HG03135 (cell line): ENCODE data around the gene NT5M.
"Not testable (repeated sequence)": the region's sequence is repeated elsewhere in the genome, so short reads cannot be mapped to it uniquely, and the experiment has no call there.

Source experiments
- ATAC-seq: cut with Tn5 transposase; IDR thresholded peaks from one replicate; pipeline ENCODE4 v1.9.1; 2021; ENCODE audit warnings: mild to moderate bottlenecking, moderate library complexity; ENCODE audit not compliant: unreplicated experiment

Gene NT5M

DNA sequence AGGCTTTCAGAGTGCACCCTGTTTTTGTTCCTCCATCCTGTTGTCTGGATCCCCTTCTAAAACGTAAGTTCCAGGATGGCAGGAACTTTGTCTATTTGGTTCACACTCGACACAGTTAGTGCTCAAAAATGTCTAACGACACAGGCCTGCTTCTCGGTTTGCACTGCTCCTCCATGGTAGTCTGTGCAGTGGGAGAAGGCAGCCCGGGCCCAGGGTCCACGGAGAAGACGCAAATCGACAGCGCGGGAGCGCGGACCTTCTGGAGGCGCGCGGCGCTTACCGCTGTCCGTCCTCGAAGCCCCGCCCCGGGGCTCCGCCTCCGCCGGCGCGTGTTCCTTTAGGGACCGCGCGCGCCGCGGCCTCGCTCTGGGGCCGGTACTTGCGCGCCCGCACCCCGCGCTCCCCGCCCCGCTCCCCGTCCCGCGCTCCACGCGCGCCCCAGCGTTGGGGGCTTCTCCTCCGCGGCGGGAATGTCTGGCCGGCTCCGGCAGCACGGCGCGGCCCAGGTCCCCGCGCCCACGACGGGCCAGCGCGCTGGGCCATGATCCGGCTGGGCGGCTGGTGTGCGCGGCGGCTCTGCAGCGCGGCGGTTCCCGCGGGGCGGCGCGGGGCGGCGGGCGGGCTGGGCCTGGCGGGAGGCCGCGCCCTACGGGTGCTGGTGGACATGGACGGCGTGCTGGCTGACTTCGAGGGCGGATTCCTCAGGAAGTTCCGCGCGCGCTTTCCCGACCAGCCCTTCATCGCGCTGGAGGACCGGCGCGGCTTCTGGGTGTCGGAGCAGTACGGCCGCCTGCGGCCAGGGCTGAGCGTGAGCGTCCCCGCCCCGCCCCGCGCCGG lies at the start of gene NT5M:
TSS of gene NT5M (plus strand) at position 364 of the 837 bp plus-strand sequence. CDS start at position 542, 178 bp downstream.
- peak; percentile 57 for ATAC-seq

DNA sequence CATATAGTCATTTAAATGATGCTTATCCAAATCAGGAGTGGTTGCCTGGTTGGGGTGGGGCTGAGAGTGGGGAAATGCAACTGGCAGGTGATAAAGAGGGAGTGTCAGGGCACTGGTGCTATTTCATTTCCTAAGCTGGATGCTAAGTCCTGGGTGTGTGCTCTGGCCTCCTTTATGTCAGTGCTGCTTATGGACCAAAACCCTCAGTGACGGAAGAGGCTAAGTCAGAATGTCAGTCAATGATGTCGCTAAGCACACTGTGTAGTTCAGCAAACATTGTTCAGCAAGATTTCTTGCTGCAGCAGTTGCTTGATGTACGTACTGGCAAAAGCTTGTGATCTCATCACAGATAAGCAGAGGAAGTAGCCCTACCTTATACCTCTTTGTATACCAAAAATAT lies 49.8 kb upstream of the NT5M start:
- no peak for ATAC-seq

DNA sequence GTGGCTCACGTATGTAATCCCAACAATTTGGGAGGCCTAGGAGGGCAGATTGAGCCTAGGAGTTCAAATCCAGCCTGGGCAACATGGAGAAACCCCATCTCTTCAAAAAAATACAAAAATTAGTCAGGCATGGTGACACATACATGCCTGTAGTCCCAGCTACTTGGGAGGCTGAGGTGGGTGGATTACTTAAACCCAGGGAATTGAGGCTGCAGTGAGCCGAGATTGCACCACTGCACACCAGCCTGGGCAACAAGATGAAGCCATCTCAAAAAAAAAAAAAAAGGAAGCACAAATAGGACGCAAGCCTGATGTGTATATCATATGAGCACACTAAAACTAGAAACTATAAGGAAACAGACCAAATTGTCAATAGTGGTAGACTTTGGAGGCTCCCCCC lies 49.1 kb upstream of the NT5M start:
- ATAC-seq = no peak

DNA sequence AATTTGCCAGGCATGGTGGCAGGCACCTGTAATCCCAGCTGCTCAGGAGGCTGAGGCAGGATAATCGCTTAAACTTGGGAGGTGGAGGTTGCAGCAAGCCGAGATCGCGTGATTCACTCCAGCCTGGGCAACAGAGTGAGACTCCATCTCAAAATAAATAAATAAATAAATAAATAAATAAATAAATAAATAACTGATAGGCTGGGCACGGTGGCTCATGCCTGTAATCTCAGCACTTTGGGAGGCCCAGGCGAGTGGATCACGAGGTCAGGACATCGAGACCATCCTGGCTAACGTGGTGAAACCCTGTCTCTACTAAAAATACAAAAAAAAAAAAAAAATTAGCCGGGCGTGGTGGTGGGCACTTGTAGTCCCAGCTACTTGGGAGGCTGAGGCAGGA lies 47.5 kb upstream of the NT5M start:
- not testable (repeated sequence) for ATAC-seq

DNA sequence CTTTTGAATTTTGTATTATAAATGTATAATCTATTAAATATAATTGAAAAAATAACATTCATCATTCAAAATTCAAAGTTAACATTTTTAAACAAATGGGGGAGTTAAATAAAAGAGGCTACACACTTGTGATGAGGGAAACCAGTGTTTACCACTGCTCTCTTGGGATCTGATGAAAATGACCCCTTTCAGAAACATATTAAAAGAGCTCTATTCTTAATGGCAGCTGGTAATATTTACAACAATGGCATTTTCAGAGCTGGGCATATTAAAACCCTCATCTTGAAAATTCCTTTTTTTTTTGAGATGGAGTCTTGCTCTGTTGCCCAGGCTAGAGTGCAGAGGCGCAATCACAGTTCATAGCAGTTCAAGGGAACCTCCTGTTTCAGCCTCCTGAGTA lies 46.9 kb upstream of the NT5M start:
- ATAC-seq = no peak

DNA sequence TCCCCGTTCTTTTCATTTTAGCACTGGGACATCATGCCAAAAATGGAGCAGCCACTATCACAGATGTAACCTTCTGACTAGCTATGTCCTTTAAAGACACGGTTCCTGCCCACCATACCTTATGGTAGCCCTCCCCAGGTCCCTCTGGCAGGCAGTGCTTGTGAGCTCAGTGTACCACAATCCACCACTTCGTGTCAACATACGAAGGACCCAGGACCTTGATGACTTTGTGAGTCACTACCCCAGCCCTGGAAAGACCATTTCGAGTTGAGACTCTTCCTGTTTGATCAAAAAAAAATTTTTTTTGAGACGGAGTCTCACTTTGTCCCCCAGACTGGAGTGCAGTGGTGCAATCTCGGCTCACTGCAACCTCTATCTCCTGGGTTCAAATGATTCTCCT lies 45.2 kb upstream of the NT5M start:
- ATAC-seq = no peak

DNA sequence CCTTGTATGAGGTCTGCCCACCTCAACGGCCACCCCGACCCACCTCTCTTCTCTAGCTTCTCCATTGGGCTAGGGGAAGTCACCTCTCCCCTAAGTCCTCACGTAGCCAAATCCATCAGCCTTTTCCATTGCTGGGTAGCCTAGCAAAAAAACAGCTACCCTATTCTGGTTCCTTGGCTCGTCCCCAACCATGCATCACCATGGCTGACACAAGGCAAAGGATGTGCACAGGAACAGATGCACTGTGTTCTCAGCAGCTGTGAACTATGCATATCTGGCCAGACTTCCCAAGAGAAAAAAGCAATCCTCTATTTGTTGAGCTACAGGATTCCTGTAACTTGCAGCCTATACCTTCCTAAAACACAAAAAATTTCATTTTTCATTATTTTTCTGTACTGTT lies 44.2 kb upstream of the NT5M start:
- ATAC-seq = no peak

DNA sequence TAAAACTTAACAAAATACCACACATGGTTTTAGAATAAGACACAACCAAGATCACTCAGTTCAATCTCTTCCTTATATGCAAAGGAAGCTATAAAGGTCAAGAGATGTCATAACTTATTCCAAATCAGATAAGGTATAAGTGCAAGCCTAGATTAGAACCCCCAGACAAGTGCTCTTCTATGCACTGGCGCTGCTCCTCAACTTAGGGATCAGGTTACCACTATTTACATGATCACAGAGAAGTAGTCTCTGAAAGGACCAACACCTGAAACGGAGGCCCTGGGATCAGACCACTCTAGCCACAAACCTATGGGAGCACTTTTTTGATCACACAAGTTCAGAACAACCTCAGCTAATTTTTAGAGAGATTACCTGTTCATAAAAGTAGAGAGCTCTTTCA lies 38.7 kb upstream of the NT5M start:
- no peak for ATAC-seq

DNA sequence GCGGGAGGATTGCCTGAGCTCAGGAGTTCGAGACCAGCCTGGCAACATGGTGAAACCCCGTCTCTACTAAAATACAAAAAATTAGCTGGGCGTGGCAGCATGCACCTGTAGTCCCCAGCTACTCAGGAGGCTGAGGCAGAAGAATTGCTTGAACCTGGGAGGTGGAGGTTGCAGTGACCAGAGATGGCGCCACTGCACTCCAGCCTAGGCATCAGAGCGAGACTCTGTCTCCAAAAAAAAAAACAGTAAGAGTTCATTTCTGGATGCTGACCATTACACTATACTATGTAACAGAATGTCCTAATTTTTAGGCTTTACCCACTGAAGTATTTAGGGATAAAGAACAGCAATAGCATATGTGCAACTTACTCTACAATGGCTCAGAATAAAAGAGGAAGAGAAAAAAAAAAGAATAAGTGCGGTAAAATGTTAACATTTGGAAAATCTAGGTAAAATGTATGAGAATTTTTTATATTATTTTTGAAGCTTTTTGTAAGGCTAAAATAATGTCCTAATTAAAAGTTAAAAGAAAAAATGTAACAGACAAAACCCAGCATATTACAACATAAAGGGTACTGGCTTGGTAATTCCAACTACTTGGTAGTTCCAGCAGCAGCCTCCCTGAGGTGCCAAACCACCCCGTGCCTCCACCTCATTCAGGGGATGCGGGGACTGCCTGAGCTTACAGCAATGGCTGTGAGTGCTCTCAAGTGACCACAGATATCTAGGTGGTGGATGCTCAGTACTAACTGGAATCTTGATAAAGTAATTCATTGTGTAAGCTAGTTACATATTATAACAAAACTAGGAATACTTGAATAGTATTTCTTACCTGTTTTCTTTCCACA lies 33.0 kb upstream of the NT5M start:
- no peak for ATAC-seq

DNA sequence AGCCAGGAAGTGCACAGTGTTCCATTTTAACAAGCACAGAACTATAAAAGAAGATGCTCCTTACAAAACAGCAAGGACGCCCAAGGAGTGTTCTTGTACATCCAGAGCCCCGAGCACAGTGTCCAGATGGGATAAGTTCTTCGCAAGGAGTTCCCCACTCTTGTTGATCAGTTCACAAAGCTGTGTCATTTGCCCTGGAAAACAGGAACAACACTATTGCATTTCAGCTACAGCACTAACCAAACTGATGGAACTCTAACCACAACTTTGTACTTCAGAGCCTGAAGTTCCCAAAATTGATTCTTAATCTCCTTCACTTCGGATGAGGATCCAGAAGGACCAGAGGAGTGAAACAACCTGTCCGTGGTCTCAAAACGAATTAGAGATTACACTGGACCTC lies 27.2 kb upstream of the NT5M start:
- ATAC-seq = no peak

DNA sequence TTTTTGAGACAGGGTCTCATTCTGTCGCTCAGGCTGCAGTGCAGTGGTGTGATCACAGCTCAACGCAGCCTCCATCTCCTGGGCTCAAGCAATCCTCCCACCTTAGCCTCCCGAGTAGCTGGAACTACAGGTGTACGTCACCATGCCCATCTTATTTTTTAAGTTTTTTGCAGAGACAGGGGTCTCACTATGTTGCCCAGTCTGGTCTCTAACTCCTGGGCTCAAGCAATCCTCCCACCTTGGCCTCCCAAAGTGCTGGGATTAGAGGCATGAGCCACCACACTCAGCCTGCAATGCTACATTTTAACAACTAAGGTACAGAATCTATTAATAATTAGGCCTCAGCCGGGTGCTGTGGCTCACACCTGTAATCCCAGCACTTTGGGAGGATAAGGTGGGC lies 25.7 kb upstream of the NT5M start:
- ATAC-seq = not testable (repeated sequence)

DNA sequence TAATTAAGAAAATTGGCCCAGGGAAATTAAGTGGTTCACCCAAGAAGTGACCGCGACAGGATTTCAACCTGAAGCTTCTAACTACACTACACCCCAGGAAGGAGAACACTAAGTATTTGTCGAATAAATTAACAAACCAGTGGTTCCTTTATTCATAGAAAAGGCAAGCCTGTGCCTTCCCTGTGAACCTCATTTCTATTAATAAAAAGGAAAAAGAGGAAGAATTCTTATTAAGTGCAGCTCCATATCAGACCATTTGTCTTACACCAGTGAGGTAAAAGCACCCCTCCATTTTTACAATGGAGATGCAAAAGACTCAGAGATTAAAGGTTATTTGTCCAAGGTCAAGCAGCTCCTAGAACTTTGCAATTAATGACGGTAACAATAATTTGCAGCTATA lies 23.9 kb upstream of the NT5M start:
- no peak for ATAC-seq

DNA sequence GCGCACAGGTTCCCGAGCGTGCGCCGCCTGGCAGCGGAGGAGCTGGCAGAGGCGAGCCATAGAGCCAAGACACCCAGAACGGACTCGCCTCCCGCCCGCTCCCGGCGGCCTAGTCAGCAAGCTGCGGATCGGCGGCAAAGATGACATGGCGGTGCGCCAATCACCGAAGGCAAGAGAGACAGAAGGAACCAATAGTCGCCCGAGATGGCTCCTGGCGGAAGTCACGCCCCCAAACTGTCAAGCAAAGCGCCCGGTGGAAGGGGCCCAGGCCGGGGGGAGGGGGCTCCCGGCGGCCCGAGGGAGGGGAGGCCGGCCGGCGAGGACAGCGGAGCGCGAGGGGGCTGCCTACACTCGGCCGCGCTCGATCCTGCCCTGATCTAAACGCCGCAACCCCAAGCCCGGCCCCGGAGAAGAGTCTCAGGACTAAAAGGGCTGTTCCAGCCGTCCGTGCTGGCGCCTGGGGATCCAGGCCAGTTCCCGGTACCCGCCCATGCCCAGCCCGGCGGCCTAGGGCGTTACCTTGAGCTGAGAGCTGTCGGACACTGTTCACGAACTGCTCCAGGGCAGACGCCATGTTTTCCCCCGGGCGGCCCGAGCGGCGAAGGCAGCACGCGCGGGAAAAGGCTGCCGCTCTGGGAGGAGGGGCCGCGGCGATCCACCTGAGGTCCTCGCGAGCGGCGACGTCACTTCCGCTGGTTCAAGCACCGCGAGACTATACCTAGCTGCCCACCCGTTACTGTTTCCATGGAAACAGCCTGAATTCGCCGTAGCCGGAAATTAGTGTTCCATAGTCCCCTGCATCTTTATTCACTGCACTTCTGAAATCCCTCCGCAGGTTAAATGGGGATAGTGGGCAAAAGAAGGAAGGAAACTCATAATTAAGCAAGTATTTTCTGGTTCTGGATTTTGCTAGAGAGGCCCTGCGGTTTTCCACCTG lies 22.3 kb upstream of the NT5M start, which contains the start of gene COPS3:
TSS of gene COPS3 (minus strand) at position 634 of the 937 bp plus-strand sequence. CDS start at position 574, 60 bp downstream.
- ATAC-seq = peak; percentile 85

DNA sequence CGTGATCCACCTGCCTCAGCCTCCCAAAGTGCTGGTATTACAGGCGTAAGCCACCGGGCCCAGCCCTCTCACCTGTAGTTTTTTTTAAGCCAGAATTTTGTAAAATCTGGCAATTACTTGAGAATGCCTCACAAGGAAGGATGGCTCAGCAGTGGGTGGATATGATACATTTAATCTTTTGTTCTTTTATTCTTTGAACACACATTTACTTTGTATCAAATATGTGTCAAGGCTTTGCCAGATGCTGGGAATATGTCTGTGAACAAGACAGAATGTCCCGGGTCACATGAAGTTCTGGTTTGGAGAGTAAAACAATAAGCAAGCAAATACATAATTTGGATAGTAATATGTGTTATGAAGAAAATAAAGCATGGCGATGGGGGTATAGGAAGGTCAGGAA lies 17.2 kb upstream of the NT5M start:
- no peak for ATAC-seq

DNA sequence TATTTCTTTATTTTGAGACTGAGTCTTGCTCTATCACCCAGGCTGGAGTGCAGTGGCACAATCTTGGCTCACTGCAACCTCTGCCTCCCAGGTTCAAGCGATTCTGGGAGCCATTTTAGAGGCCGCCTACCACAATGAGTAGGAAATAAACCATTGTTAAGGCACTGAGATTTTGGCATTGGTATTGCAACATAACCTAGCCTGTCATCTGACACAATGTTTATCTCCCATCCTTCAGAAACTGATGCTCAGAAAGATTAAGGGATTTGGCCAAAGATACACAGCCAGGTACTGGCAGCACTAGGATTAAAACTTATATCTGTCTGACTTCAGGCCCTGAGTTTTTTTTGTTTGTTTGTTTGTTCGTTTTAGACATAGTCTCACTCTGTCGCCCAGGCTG lies 14.1 kb upstream of the NT5M start:
- no peak for ATAC-seq

DNA sequence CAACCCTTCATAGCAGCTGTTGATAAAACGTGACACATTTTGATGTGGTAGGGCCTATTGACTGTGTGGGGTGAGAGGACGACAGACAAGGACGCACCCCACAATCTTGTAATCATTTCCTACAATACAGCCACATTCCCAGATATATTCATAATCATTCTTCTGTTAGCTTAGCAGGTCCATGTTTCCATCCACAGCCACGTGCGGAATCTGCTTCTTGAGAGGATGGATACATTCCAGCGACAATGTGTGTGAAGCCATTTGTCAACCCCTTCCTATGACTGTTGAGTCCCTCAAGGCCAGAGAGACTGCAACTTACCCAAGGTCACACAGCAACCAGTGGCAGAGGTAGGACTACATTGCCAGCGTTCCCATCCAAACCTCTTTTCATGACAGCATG lies 13.5 kb upstream of the NT5M start:
- ATAC-seq = no peak

DNA sequence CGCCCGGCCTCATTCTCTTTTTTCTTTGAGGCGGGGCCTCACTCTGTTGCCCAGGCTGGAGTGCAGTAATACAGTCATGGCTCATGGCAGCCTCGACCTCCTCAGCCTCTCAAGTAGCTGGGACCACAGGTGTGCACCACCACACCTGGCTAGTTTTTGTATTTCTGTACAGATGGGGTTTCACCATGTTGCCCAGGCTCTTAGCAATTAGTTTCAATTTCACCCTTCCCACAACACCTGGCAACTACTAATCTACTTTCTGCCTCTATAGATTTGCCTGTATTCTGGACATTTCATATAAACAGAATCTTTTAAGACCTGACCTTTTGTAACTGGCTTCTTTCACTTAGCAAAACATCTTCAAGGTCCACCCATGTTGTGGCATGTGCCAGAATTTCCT lies 8.0 kb upstream of the NT5M start:
- no peak for ATAC-seq

DNA sequence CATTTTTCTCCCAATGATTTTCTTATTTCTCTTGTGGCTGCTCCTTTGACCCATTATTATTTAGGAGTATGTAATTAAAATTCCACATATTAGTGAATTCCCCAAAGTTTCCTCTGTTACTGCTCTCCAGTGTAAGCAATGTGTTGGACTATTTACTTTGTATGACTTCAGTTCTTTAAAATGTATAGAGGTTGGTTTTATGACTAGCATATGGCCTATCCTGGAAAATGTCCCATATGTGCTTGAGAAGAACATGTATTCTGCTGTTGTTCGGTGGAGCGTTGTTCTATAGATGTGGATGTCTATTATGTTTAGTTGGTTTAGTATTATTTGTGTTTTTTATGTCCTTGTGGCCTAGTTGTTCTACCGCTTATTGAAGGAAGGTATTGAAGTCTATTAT lies 6.0 kb upstream of the NT5M start:
- no peak for ATAC-seq

DNA sequence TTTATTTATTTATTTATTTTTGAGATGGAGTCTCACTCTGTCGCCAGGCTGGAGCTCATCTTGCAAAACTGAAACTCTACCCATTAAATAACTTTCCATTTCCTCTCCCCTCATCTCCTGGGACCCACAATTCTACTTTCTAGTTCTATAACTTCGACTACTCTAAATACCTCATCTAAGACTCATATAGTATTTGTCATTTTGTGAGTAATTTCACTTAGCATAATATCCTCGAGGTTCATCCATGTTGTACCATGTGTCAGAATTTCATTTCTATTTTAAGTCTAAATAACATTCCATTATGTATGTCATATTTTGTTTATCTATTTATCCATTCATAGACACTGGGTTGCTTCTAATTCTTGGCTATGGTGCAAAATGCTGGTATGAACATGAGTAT lies 5.1 kb upstream of the NT5M start:
- ATAC-seq = no peak

DNA sequence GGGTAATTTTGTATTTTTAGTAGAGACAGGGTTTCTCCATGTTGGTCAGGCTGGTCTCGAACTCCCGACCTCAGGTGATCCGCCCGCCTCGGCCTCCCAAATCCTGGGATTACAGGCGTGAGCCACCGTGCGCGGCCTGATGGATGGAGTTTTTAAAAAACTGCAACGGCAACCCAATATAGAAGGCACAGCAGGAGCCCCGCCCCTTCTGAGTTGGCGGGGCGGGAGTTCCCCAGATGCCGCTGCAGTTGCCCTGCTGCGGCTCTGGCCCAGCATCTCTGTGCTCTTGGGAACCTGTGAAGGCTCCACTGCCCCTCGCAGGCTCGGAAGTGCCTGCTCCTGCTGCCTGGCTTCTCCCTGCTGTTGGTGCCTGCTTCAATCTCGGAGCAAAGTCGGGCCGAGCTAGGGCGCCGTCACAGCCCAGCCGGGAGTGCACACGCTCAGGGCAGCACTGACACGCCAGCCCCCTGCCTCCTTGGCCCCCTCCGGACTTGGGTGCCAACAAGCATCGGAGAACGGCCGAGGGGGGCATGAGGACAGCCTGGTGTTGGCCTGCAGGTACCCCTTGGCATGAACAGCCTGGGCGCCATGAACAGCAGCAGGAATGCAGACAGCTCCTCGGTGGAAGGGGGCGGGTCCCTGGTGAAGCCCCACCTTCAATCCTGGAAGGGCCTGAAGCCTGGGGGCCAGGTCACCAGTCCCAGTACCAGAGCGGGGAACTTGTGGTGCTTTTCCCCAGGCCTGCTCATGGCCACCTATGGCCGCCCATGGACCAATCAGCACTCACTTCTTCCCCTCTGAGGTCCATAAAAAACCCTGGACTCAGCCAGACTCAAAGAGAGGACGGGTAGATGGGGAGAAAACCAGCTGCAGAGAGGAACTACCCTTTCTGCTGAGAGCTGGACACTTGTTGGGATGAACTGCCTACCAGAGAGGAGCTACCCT lies 2.3 kb upstream of the NT5M start:
- no peak for ATAC-seq
